Muscle of leg (tissue), 11 donors: ENCODE measurements around the gene TPPP2. TPM values are rescaled to one million over a fixed set of nuclear protein-coding genes. Genes with fewer than 3 reads are reported as not detected.

Experiments used
- DNase-seq: peaks from one replicate; pipeline ENCODE4 v3.0.0; 2013
- H3K27ac ChIP-seq: one replicate; pipeline ENCODE4 v1.5.1; 2013; ENCODE audit warnings: mild to moderate bottlenecking, low read length, control low read depth
- H3K27me3 ChIP-seq: one replicate; pipeline ENCODE4 v1.6.1; 2013; ENCODE audit warnings: low read length; ENCODE audit not compliant: control insufficient read depth, insufficient read depth
- H3K36me3 ChIP-seq: one replicate; pipeline ENCODE4 v1.6.1; 2013; ENCODE audit warnings: low read length; ENCODE audit not compliant: control insufficient read depth, insufficient read depth
- H3K4me1 ChIP-seq: one replicate; pipeline ENCODE4 v1.6.1; 2013; ENCODE audit warnings: low read length; ENCODE audit not compliant: control insufficient read depth, insufficient read depth
- H3K4me3 ChIP-seq: one replicate; pipeline ENCODE4 v1.5.1; 2013; ENCODE audit warnings: low read length, control low read depth
- H3K9me3 ChIP-seq: replicated peaks from 2 replicates; pipeline ENCODE4 v1.6.1; 2013; ENCODE audit warnings: low read depth, low read length; ENCODE audit not compliant: control insufficient read depth
- WGBS: methylation state at CpG from one replicate; pipeline ENCODE4 v1.1.5; 2013; ENCODE audit warnings: missing lambda C conversion rate; ENCODE audit not compliant: insufficient coverage; 5-methylcytosine and 5-hydroxymethylcytosine counted together
- polyA plus RNA-seq, 8 donors: library from polyadenylated mRNA; unstranded; fragments of 120-200 nt; gene quantifications; one replicate each; pipeline versions ENCODE4 v1.2.1 to v1.2.3, GENCODE V29; 2013; ENCODE audit warnings: inconsistent platforms in 1 of 8, low replicate concordance in 1 of 8; ENCODE audit not compliant: insufficient read length in 8 of 8, insufficient read depth in 1 of 8
- total RNA-seq: library from RNA; stranded (reverse); fragments of 120-200 nt; gene quantifications from one replicate; pipeline ENCODE4 v1.2.4, GENCODE V29; 2013

TPPP2 gene
- total and polyA plus RNA-seq, 9 donors, result 0.28 to 0.85 (median 0.41) TPM; not detected in 1

DNA sequence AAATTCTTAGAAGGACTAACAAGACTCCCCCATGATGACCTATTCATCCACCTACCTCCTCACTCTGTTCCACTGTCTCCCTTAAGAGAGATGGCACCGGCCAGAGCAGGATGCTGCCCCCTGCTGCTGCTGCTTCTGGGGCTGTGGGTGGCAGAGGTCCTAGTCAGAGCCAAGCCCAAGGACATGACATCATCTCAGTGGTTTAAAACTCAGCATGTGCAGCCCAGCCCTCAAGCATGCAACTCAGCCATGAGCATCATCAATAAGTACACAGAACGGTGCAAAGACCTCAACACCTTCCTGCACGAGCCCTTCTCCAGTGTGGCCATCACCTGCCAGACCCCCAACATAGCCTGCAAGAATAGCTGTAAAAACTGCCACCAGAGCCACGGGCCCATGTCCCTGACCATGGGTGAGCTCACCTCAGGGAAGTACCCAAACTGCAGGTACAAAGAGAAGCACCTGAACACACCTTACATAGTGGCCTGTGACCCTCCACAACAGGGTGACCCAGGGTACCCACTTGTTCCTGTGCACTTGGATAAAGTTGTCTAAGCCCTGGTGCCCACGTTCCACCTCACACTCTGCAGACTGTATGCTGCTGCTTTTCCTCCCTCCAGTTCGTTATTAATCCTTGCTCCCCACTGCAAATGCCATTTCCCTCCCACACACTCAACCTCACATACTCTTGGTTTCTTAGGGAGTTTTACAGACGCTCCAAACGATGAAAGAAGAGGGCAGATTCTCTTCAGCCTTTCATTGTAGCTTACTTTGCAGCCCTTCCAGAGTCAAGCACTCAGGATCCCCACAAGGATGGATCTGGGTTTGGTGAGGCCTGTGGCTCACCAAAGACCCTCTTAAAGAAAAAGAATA is 28.0 kb downstream of the TPPP2 start, which contains the start of gene RNASE8:
RNASE8 (plus strand) TSS at position 20 of the 873 bp plus-strand sequence; CDS start at position 91, 71 bp downstream.
- H3K27ac ChIP-seq, result no peak within 1 kb of the TSS
- H3K4me3 ChIP-seq, result no peak within 1 kb of the TSS
- no peak for DNase-seq
- no peaks in the 10 kb centered on the region for H3K36me3 ChIP-seq
- H3K4me1 ChIP-seq, result peaks cover 21% of the 10 kb centered on the region
- WGBS, result 57% methylated on average over 6 of the region's 8 CpGs
- H3K9me3 ChIP-seq, result no peaks in the 10 kb centered on the region
- peaks cover 2% of the 10 kb centered on the region for H3K27me3 ChIP-seq

DNA sequence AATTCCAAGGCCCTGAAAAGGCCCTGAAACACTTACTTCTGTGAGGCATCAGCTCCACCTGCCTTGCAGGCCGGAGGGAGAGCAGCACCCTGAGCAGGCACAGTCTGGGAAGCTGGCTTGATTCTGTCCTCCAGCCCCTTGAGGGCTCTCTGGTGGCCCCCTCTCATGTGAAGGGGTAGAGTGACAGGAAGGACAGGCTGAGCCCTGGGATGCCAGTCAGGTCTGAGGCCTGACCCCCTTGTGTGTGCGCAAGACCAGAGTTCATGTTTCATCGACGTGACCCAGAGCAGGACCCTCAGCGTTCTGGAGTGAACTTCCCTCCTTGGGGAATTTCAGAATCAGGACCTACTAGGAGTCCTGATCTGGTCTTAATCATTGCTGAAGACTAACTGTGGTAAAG is 28.9 kb downstream of the TPPP2 start:
- H3K27ac ChIP-seq, result no peak overlapping the region
- H3K36me3 ChIP-seq, result no peaks in the 10 kb centered on the region
- H3K4me1 ChIP-seq, result peaks cover 24% of the 10 kb centered on the region
- H3K27me3 ChIP-seq, result peaks cover 2% of the 10 kb centered on the region
- no peak overlapping the region for H3K4me3 ChIP-seq
- H3K9me3 ChIP-seq, result no peaks in the 10 kb centered on the region
- 80% methylated on average over 3 of the region's 5 CpGs for WGBS
- no peak for DNase-seq

DNA sequence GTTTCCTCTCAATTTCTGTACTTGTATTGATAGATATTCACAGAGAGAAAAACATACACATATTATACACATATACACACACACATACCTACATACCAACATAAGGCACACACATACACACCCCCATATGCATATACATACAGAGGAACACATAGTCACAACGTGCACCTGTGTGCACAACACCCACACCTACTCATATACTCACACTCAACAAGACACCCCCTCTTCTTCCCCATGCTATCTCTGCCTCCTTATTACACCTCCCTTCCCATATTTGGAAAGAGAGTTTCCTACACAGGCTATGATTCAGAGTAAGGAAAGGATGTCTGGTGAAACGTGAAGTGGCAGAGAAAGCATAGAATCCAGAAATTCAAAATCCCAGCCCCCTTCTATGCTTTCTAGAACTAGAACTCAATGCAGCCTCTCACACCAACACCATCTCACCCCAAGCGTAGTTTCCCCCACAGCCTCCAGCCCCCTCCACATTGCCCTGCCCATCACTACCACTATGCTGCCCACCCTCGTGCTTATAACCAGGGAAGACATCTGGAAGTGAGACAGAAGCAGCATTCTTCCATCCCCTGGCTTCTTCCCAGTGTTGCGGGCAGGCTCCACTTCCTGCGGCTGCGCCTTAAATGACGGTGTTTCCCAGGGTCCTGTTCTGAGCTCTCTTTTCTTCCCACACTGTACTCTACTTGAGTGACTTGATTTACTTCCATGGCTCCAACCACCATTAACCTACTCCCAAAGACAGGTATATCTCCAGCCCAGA is 30.0 kb downstream of the TPPP2 start:
- Histone ChIP-seq H3K27ac (no peak overlapping the region), H3K27me3 (peaks cover 2% of the 10 kb centered on the region), H3K4me1 (peaks cover 24% of the 10 kb centered on the region), H3K9me3 (no peaks in the 10 kb centered on the region), H3K36me3 (no peaks in the 10 kb centered on the region), H3K4me3 (no peak overlapping the region)
- DNase-seq, result no peak
- 59% methylated on average over 7 of the region's 8 CpGs for WGBS

DNA sequence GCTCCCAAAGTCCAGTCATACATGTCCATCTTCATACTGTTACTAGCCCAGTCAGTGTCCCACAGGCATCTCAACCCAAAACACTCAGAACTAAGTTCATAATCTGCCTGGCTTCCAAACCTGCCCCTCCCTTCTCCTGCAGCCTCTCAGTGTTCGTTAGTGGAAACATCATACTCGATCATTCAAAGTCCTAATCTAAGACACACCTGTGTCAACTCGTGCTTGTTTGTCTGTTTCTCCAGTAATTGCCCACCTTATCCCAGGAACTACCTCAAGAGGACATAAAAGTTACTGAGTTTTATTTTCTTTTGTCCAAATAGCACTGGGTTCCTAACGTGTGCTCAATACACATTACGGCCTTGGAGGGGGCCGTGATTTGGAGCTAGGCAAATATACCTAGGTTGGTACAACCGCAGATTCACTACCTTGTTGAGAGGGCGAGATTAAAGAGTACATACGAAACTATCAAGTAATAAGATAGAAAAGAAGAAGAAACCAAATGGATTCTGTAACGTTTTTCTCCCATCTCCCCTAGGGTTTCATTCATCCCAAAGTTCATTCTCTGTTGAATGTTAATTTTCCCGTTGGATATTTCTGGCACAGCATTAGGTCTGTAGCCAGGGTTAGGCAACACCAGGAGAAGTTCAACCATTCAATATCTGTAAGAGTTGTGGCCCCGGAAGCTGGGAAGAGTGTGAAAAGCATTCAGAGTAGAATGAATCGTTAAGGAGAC is 30.8 kb downstream of the TPPP2 start:
- 83% methylated on average over 7 of the region's 13 CpGs for WGBS

DNA sequence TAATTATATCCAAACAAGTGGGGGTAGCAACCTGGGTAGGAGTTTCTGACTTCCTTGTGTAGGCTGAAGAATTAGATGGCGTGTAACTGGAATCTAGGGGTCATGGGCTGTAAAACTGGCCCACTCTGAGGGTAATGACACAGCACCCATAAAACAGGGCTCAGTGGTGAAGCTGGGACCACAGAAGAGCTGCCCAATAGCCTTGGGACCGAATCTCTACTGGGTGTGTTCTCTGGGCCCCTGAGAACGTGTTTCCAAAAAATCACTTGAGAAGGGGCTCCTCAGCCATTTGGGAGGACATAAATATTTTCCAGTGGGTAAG is 31.3 kb downstream of the TPPP2 start:
- no peaks in the 10 kb centered on the region for H3K9me3 ChIP-seq
- no peak overlapping the region for H3K4me3 ChIP-seq
- H3K4me1 ChIP-seq, result peaks cover 19% of the 10 kb centered on the region
- 100% methylated on average over 1 of the region's 3 CpGs for WGBS
- DNase-seq, result no peak
- H3K36me3 ChIP-seq, result no peaks in the 10 kb centered on the region
- H3K27ac ChIP-seq, result no peak overlapping the region
- H3K27me3 ChIP-seq, result peaks cover 2% of the 10 kb centered on the region

More for the DNA sequence above, 30.8 kb downstream of the TPPP2 start:
- no peaks in the 10 kb centered on the region for H3K9me3 ChIP-seq
- no peak overlapping the region for H3K4me3 ChIP-seq
- peaks cover 2% of the 10 kb centered on the region for H3K27me3 ChIP-seq
- H3K27ac ChIP-seq, result no peak overlapping the region
- DNase-seq, result no peak
- no peaks in the 10 kb centered on the region for H3K36me3 ChIP-seq
- H3K4me1 ChIP-seq, result peaks cover 21% of the 10 kb centered on the region

DNA sequence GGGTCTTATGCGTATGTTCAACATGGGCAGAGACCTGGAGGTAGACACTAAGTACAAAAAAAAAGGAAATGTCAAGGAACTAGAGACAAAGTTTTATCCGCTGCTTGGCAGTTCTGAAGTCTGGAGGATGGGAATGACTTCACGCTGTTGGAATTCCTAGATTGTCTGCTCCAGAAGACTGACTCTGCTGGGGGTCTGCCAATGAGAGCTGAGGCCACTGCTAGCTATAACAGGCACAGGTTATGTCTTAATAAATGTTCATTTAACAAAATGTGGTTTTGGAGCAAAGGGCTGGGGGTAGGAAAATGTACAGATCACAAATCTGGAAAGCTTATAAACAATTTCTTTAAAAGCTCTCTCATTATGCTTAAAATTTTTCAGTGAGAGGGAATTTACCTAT is 33.5 kb downstream of the TPPP2 start:
- DNase-seq, result peak; percentile 70
- peaks cover 2% of the 10 kb centered on the region for H3K27me3 ChIP-seq
- peaks cover 9% of the 10 kb centered on the region for H3K4me1 ChIP-seq
- no peak overlapping the region for H3K27ac ChIP-seq
- no peak overlapping the region for H3K4me3 ChIP-seq
- H3K9me3 ChIP-seq, result no peaks in the 10 kb centered on the region
- H3K36me3 ChIP-seq, result no peaks in the 10 kb centered on the region
- WGBS, result 27% methylated on average over 3 of the region's 3 CpGs

DNA sequence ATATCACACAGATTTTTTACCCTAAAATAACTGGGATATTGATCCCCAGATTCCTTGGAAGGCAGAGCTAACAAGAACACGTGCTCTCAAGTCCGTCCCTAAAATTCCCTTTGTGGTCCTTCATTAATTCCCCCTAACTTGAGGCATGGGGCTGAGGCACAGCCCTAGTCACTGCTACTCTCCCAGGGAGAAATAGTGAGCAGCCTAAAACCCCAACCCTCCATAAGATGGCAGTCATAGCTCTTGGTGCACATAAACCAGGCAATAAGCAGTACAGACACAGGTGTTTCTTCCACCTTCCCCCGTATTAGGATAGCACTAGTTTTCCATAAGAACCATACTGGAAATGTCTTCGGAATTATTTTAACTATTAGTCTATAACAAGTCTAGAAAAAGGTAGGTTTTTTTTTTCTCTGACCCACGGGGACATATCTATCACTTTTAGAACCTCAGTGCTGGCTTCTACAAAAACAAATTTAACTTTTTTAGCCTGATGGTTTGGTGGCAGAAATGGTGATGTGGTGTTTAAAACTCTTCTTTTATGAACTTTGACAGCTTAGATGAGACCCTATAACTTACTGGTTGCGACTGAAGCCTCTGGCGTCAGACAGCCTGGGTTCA is 37.0 kb downstream of the TPPP2 start:
- peaks cover 31% of the 10 kb centered on the region for H3K4me1 ChIP-seq
- no peak overlapping the region for H3K4me3 ChIP-seq
- H3K36me3 ChIP-seq, result no peaks in the 10 kb centered on the region
- H3K27me3 ChIP-seq, result no peaks in the 10 kb centered on the region
- no peaks in the 10 kb centered on the region for H3K9me3 ChIP-seq
- H3K27ac ChIP-seq, result no peak overlapping the region
- WGBS, result 93% methylated on average over 2 of the region's 7 CpGs
- DNase-seq, result no peak

DNA sequence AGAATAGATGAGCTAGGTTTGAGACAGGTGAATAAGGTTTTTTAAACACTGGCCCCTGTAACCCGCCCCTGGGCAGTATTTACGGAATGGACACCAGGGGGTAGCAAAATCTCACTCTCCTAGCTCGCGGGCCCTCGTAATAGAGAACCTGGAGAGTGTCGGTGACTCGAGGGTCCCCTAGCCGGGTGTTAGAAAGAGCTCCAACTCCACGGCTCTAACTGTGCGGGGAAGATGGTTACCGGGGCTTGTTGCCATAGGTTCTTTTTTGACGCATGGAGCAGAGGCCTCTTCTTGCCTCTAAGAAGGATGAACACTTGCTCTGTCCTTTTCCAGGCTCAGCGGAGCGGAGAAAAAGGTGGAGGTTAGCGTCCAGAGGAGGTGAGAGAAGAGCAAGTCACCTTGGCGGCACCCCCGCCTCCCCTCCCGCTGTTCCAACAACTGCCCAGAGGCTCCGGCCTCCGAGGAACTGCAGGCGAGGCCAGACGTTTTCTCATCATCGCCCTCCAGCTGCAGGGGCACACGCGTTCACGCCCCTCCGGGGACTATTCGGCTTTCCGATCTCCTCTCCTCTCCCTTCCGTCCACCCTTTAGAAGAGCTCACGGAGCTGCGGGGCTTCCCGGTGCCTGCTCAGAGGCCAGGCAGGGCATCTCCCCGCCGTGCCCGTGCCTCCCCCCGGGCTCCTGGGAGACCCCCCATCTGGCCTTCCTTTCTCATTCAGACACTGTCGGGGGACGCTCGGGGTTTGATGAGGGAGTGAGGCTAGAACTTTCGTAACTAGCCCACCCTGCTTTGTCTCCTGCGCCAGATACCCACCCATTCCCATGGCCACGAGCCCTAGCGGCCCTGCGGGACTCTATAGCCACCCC is 38.7 kb downstream of the TPPP2 start:
- H3K36me3 ChIP-seq, result peaks cover 15% of the 10 kb centered on the region
- DNase-seq, result peak; percentile 86
- no peaks in the 10 kb centered on the region for H3K27me3 ChIP-seq
- peaks cover 43% of the 10 kb centered on the region for H3K4me1 ChIP-seq
- peak overlapping the region; percentile 97 for H3K27ac ChIP-seq
- H3K4me3 ChIP-seq, result peak overlapping the region; percentile 77
- WGBS, result under 1% methylated on average over 25 of the region's 45 CpGs
- no peaks in the 10 kb centered on the region for H3K9me3 ChIP-seq

DNA sequence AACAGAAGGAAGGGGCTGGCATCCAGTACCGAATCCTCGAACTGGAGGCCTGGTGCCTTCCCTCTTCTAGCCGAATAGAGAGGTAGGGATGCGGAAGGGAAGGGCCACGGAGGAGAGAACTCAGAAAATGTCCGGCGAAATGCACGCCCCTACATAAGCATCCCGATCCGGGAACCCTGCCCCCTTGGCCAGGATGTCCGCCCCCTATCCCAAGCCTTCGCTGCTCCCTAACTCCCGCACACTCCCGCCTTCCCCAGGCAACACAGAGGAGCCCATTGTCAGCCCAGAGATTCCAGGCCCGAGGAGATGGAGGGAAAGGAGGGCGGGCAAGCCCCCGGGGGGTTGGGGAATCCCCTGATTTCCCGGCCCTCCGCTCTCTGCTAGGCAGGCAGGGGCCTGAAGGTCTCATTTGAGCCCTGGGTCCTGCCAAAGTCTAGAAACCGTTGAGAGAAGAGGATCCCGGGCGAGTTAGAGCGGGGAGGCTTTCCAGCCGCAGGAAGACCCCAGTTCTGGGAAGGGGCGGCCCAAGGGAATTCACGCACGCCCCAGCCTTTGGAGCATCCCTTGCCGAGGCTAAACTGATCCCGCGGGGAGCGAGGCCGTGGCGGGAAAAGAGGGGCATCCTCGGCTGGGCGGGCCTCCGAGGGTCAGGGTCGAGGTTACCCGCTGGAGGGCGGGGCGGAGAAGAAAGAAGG is 39.5 kb downstream of the TPPP2 start:
- Histone ChIP-seq H3K27me3 (no peaks in the 10 kb centered on the region), H3K27ac (peak overlapping the region; percentile 97), H3K4me3 (peak overlapping the region; percentile 77), H3K9me3 (no peaks in the 10 kb centered on the region), H3K4me1 (peaks cover 47% of the 10 kb centered on the region), H3K36me3 (peaks cover 23% of the 10 kb centered on the region)
- DNase-seq, result peak; percentile 92
- 0% methylated on average over 29 of the region's 40 CpGs for WGBS
